A673 (cell line): ENCODE results near the gene SRSF12. TPM values are rescaled to one million over a fixed set of nuclear protein-coding genes. Genes with fewer than 3 reads are reported as not detected.

ENCODE experiments used
- BruUV-seq: library from RNA; stranded (reverse); fragments of 400-500 nt; replicated peaks from 2 replicates; lab custom pipeline; 2021; lab: Mats Ljungman, UMichigan
- CTCF ChIA-PET: fragments of 300-600 bp; sonication (Branson Sonifier 250); formaldehyde crosslinking; loops from one replicate; lab custom pipeline; 2022; ENCODE audit warnings: antibody characterized with exemption; lab: Charles Lee
- POLR2A ChIA-PET: fragments of 300-600 bp; sonication (Branson Sonifier 250); formaldehyde crosslinking; loops from one replicate; lab custom pipeline; 2022; ENCODE audit warnings: antibody characterized with exemption; ENCODE audit not compliant: low non-redundant PET; lab: Charles Lee
- DNase-seq: peaks from one replicate; pipeline ENCODE4 v3.0.0-alpha.2; 2015; ENCODE audit warnings: low spot score
- H3K27ac ChIP-seq: fragments of 200-600 bp; sonication (generic); 2 replicates; pipeline ENCODE4 v1.5.1; 2016; ENCODE audit warnings: mixed run types, low read depth, mild to moderate bottlenecking, mixed read lengths, antibody characterized with exemption, low read length; ENCODE audit not compliant: poor library complexity, severe bottlenecking
- H3K27me3 ChIP-seq: fragments of 200-600 bp; sonication (generic); replicated peaks from 2 replicates; pipeline ENCODE4 v1.6.1; 2017; ENCODE audit warnings: mixed run types, low read depth, mild to moderate bottlenecking, mixed read lengths, antibody characterized with exemption, low read length; ENCODE audit not compliant: insufficient read depth, poor library complexity
- H3K36me3 ChIP-seq: fragments of 200-600 bp; sonication (generic); 2 replicates; pipeline ENCODE4 v1.6.1; 2016; ENCODE audit warnings: mixed run types, mild to moderate bottlenecking, mixed read lengths, antibody characterized with exemption, low read length; ENCODE audit not compliant: insufficient read depth, poor library complexity, severe bottlenecking
- H3K4me1 ChIP-seq: fragments of 200-600 bp; sonication (generic); 2 replicates; pipeline ENCODE4 v1.6.1; 2017; ENCODE audit warnings: mixed run types, mild to moderate bottlenecking, mixed read lengths, antibody characterized with exemption, low read length; ENCODE audit not compliant: insufficient read depth, poor library complexity, severe bottlenecking
- H3K4me3 ChIP-seq: fragments of 200-600 bp; sonication (generic); 2 replicates; pipeline ENCODE4 v1.5.1; 2016; ENCODE audit warnings: low read depth, mixed run types, mild to moderate bottlenecking, mixed read lengths, low read length; ENCODE audit not compliant: poor library complexity, severe bottlenecking
- H3K9me3 ChIP-seq: fragments of 200-600 bp; sonication (generic); 2 replicates; pipeline ENCODE4 v1.6.1; 2016; ENCODE audit warnings: mixed run types, low read depth, mild to moderate bottlenecking, mixed read lengths, antibody characterized with exemption, low read length; ENCODE audit not compliant: poor library complexity, severe bottlenecking
- EZH2 ChIP-seq: fragments of 200-600 bp; sonication (generic); IDR thresholded peaks from 2 replicates; pipeline ENCODE4 v1.6.1; 2017; ENCODE audit warnings: borderline replicate concordance, low read depth, mild to moderate bottlenecking, mixed read lengths, antibody characterized with exemption, low read length; ENCODE audit not compliant: poor library complexity, severe bottlenecking
- intact Hi-C: fragments of 100-400 bp; cut with micrococcal nuclease; formaldehyde crosslinking; loops from one replicate; pipeline ENCODE4 v1.10.0; 2022; ENCODE audit not compliant: unreplicated experiment
- total RNA-seq: library from RNA; stranded (reverse); gene quantifications from 2 replicates; pipeline ENCODE4 v1.2.3, GENCODE V29; 2021
- TF ChIP-seq, protein P1 (sequence below): fragments of 300-800, 200-600 bp; sonication (generic); conservative IDR thresholded peaks from 2 replicates; pipeline ENCODE4 v1.5.1; 2017; ENCODE audit warnings: low read depth, mild to moderate bottlenecking, antibody characterized with exemption, low read length, moderate library complexity, mixed read lengths

SRSF12 gene
- total RNA-seq, 1 experiment from 2014 or later: 14.3 TPM

DNA sequence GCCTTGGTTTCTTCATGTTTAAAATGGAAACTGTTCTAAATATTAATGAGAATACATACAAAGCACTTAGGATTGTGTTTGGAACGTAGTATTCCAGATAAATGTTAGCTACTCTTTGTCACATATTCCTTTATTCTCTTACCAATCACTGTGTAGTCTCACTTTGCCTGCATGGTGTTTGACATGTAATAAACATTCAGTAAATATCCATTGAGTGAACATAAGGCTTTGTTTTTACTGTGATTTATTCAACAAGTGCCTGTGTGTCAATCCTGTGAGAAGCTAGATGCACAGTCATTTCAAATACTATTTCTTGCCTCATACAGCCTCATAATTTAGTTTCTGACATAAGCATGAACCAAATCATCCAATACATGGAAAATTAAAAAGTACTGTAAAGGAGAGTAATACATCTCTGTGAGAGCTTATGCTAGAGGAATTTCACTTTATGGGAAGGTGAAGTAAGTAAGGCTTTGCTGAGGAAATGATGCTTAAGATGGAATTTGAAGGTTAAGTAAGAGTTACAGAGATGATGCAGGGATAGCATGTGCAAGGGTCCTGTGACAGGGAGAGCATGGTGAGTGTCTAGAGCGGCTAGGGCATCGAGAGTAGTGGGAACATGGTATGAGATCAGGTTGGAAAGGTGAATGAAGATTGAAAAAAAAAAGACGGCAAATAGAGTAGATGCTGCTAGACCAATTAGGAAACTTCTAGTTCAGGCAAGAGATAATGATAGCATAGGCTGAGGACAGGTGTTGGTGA, 42.6 kb upstream of the SRSF12 start:
- ChIA-PET CTCF (no interaction called here), POLR2A (interaction anchor here (0.5 kb wide), 1 partner anchor 137 kb away, joined by 3 read pairs; no protein-coding TSS in a partner anchor)
- Histone ChIP-seq H3K27ac (no peak overlapping the region), H3K4me1 (no peaks in the 10 kb centered on the region), H3K27me3 (no peaks in the 10 kb centered on the region), H3K36me3 (peaks cover 42% of the 10 kb centered on the region), H3K9me3 (no peaks in the 10 kb centered on the region), H3K4me3 (no peak overlapping the region)
- TF ChIP-seq, protein P1, sequence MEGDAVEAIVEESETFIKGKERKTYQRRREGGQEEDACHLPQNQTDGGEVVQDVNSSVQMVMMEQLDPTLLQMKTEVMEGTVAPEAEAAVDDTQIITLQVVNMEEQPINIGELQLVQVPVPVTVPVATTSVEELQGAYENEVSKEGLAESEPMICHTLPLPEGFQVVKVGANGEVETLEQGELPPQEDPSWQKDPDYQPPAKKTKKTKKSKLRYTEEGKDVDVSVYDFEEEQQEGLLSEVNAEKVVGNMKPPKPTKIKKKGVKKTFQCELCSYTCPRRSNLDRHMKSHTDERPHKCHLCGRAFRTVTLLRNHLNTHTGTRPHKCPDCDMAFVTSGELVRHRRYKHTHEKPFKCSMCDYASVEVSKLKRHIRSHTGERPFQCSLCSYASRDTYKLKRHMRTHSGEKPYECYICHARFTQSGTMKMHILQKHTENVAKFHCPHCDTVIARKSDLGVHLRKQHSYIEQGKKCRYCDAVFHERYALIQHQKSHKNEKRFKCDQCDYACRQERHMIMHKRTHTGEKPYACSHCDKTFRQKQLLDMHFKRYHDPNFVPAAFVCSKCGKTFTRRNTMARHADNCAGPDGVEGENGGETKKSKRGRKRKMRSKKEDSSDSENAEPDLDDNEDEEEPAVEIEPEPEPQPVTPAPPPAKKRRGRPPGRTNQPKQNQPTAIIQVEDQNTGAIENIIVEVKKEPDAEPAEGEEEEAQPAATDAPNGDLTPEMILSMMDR: no peak
- TF ChIP-seq EZH2: no peak
- no peak for DNase-seq
- BruUV-seq: no TSS peak
- intact Hi-C loops: no loop called here

DNA sequence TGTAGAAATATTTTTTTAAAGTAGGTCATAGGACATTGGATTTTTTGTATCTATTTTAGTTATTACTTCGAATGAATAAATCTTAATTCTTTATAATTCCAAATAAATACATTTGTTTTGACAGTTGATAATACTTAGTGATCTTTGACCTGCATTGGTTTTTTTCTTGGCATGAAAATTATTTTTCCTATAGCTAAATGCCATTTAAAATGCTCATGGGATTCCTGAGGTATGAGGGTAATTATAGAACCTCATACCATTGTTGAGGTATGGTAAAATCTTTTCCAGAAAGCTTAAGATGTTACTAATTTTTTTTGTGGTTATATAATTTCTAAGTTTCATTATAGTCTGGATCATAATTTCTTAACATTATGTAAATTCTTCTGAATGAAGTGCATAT, 36.3 kb upstream of the SRSF12 start:
- Histone ChIP-seq H3K4me3 (no peak overlapping the region), H3K4me1 (no peaks in the 10 kb centered on the region), H3K27me3 (no peaks in the 10 kb centered on the region), H3K27ac (no peak overlapping the region), H3K9me3 (no peaks in the 10 kb centered on the region), H3K36me3 (peaks cover 24% of the 10 kb centered on the region)
- intact Hi-C loops: no loop called here
- BruUV-seq: no TSS peak
- POLR2A ChIA-PET: no interaction called here
- no peak for TF ChIP-seq EZH2
- TF ChIP-seq, protein P1: no peak
- DNase-seq: no peak
- CTCF ChIA-PET: no interaction called here

DNA sequence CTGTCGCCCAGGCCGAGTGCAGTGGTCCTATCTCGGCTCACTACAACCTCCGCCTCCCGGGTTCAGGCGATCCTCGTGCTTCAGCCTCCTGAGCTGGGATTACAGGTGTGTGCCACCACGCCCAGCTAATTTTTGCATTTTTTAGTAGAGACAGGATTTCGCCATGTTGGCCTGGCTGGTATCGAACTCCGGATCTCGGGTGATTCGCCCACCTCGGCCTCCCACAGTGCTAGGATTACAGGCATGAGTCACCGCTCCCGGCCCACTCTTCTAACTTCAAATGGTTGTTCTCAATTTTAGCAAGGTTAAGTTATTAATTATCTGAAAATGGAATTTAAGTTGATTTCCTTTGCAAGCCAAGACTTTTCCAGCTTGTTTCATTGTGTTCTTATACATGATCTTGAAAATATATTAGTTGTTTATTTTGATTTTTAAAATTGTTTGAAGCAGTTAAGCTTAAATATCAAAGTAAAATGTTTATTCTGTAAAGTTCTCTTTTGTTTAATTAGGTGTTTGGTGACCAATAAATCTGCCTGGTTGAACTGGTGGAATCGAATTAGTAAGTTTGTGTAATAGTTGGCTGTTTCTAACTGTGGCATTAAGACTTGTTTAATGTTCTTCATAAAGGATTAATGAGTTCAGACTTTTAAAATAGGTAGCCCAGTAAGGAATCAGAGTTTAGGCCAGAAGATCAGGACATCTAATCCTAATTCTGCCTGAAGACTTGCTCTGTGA, 30.3 kb upstream of the SRSF12 start:
- BruUV-seq: no TSS peak
- Histone ChIP-seq H3K27me3 (no peaks in the 10 kb centered on the region), H3K4me1 (peaks cover 17% of the 10 kb centered on the region), H3K27ac (no peak overlapping the region), H3K36me3 (peaks cover 17% of the 10 kb centered on the region), H3K4me3 (peak overlapping the region; percentile 69), H3K9me3 (no peaks in the 10 kb centered on the region)
- peak; percentile 43 for DNase-seq
- TF ChIP-seq, protein P1: no peak
- no peak for TF ChIP-seq EZH2
- intact Hi-C loops: loop anchor here (5.0 kb wide), 1 partner anchor 94 kb away; no protein-coding TSS in a partner anchor
- ChIA-PET POLR2A (no interaction called here), CTCF (no interaction called here)
